ENCODE results near the gene ITFG1.
A peak's percentile ranks its signal among the peaks of the same experiment; 100 is the strongest.

ITFG1 gene

GRCh38 chr16:47460711-47461597 is at the start of gene ITFG1, which contains the start of gene PHKB:
Gene ITFG1 (minus strand): TSS chr16:47461063. CDS start chr16:47461045, 18 bp downstream.
Gene PHKB (plus strand): TSS chr16:47461331. CDS start chr16:47461351, 20 bp downstream.
- no peak for TF ChIP-seq CTCF (IDR thresholded peaks at IDR 0.05; ENCODE audit: low read depth, low read length, missing control alignments)
- DNase-seq (ENCODE audit: extremely low read depth, low read depth) = peak; percentile 63
- H3K4me3 ChIP-seq (replicated peaks; ENCODE audit: low read depth, low read length) = peak within 1 kb of the TSS; percentile 71

GRCh38 chr16:47507701-47508100 is 46.8 kb upstream of the ITFG1 start:
- DNase-seq (ENCODE audit: extremely low read depth, low read depth) = no peak
- TF ChIP-seq CTCF (IDR thresholded peaks at IDR 0.05; ENCODE audit: low read depth, low read length, missing control alignments) = no peak
- no peak overlapping the region for H3K4me3 ChIP-seq (replicated peaks; ENCODE audit: low read depth, low read length)

- no peak for TF ChIP-seq CTCF (IDR thresholded peaks at IDR 0.05; ENCODE audit: low read depth, low read length, missing control alignments)
- H3K4me3 ChIP-seq (replicated peaks; ENCODE audit: low read depth, low read length) = no peak overlapping the region
- DNase-seq (ENCODE audit: extremely low read depth, low read depth) = no peak
Measured at GRCh38 chr16:47506800-47507199, 45.9 kb upstream of the ITFG1 start.

- no peak overlapping the region for H3K4me3 ChIP-seq (replicated peaks; ENCODE audit: low read depth, low read length)
- no peak for DNase-seq (ENCODE audit: extremely low read depth, low read depth)
- no peak for TF ChIP-seq CTCF (IDR thresholded peaks at IDR 0.05; ENCODE audit: low read depth, low read length, missing control alignments)
Measured at GRCh38 chr16:47504599-47504998, 43.7 kb upstream of the ITFG1 start.

GRCh38 chr16:47503936-47504335 is 43.1 kb upstream of the ITFG1 start:
- peak; percentile 45 for DNase-seq (ENCODE audit: extremely low read depth, low read depth)
- no peak for TF ChIP-seq CTCF (IDR thresholded peaks at IDR 0.05; ENCODE audit: low read depth, low read length, missing control alignments)
- H3K4me3 ChIP-seq (replicated peaks; ENCODE audit: low read depth, low read length) = no peak overlapping the region

GRCh38 chr16:47499700-47500264 is 38.9 kb upstream of the ITFG1 start:
- H3K4me3 ChIP-seq (replicated peaks; ENCODE audit: low read depth, low read length) = no peak overlapping the region
- DNase-seq (ENCODE audit: extremely low read depth, low read depth) = no peak
- no peak for TF ChIP-seq CTCF (IDR thresholded peaks at IDR 0.05; ENCODE audit: low read depth, low read length, missing control alignments)

Measured in HFF-Myc (cell line).